MM.1S (cell line): ENCODE measurements around the gene PRUNE2.

Source experiments
- DNase-seq: peaks from one replicate; pipeline ENCODE4 v3.0.0-alpha.2; 2015
- H2AFZ ChIP-seq: fragments of 300-600 bp; sonication (generic); 2 replicates; pipeline ENCODE4 v1.6.0; 2016; ENCODE audit warnings: antibody characterized with exemption, low read length
- H3F3A ChIP-seq: fragments of 300-600 bp; sonication (generic); 2 replicates; pipeline ENCODE4 v1.6.1; 2016; ENCODE audit warnings: mild to moderate bottlenecking, antibody characterized with exemption, low read length, moderate library complexity, mixed read lengths; ENCODE audit not compliant: insufficient read depth
- H3K27ac ChIP-seq: fragments of 300-600 bp; sonication (generic); 2 replicates; pipeline ENCODE4 v1.5.1; 2016; ENCODE audit warnings: mild to moderate bottlenecking, low read length
- H3K27me3 ChIP-seq: fragments of 300-600 bp; sonication (generic); replicated peaks from 2 replicates; pipeline ENCODE4 v1.6.0; 2016; ENCODE audit warnings: low read length; ENCODE audit not compliant: insufficient read depth
- H3K36me3 ChIP-seq: fragments of 300-600 bp; sonication (generic); replicated peaks from 2 replicates; pipeline ENCODE4 v1.6.1; 2016; ENCODE audit warnings: mild to moderate bottlenecking, low read length, mixed read lengths; ENCODE audit not compliant: insufficient read depth
- H3K4me1 ChIP-seq: fragments of 300-600 bp; sonication (generic); 2 replicates; pipeline ENCODE4 v1.6.1; 2016; ENCODE audit warnings: low read length, mixed read lengths
- H3K4me2 ChIP-seq: fragments of 300-600 bp; sonication (generic); 2 replicates; pipeline ENCODE4 v1.6.0; 2016; ENCODE audit warnings: low read depth, low read length
- H3K4me3 ChIP-seq: fragments of 300-600 bp; sonication (generic); 2 replicates; pipeline ENCODE4 v1.5.1; 2016; ENCODE audit warnings: low read length, mixed read lengths
- H3K79me2 ChIP-seq: fragments of 300-600 bp; sonication (generic); 2 replicates; pipeline ENCODE4 v1.6.1; 2016; ENCODE audit warnings: mixed run types, low read length, mixed read lengths
- H3K9ac ChIP-seq: fragments of 300-600 bp; sonication (generic); 2 replicates; pipeline ENCODE4 v1.6.1; 2016; ENCODE audit warnings: low read length, mixed read lengths
- H3K9me2 ChIP-seq: fragments of 300-600 bp; sonication (generic); replicated peaks from 2 replicates; pipeline ENCODE4 v1.6.1; 2016; ENCODE audit warnings: mild to moderate bottlenecking, low read length, mixed read lengths; ENCODE audit not compliant: insufficient read depth
- H3K9me3 ChIP-seq: fragments of 300-600 bp; sonication (generic); replicated peaks from 2 replicates; pipeline ENCODE4 v1.6.1; 2016; ENCODE audit warnings: mild to moderate bottlenecking, low read length, mixed read lengths; ENCODE audit not compliant: insufficient read depth
- H4K20me1 ChIP-seq: fragments of 300-600 bp; sonication (generic); 2 replicates; pipeline ENCODE4 v1.6.1; 2016; ENCODE audit warnings: mild to moderate bottlenecking, low read length, moderate library complexity, mixed read lengths; ENCODE audit not compliant: insufficient read depth
- CTCF ChIP-seq: fragments of 300-600 bp; sonication (generic); IDR thresholded peaks from 2 replicates; pipeline ENCODE4 v1.5.1; 2016; ENCODE audit warnings: antibody characterized with exemption, low read length, mixed read lengths
- EZH2 ChIP-seq: fragments of 300-600 bp; sonication (generic); optimal IDR thresholded peaks from 2 replicates; pipeline ENCODE3; 2017; ENCODE audit warnings: low read depth, mild to moderate bottlenecking, antibody characterized with exemption, low read length, mixed read lengths
- EZH2phosphoT487 ChIP-seq: fragments of 300-600 bp; sonication (generic); IDR thresholded peaks from 2 replicates; pipeline ENCODE4 v1.6.1; 2018; ENCODE audit warnings: antibody characterized with exemption, low read length

PRUNE2 gene

GRCh38 chr9:76697554-76697953 is 208.4 kb downstream of the PRUNE2 start:
- Histone ChIP-seq H3F3A (no peaks in the 10 kb centered on the region), H3K9me3 (no peaks in the 10 kb centered on the region), H3K27me3 (no peaks in the 10 kb centered on the region), H3K36me3 (no peaks in the 10 kb centered on the region), H3K27ac (no peak overlapping the region), H3K4me2 (no peak overlapping the region), H3K9me2 (no peaks in the 10 kb centered on the region), H2AFZ (no peak overlapping the region), H3K9ac (no peak overlapping the region), H3K79me2 (no peaks in the 10 kb centered on the region), H4K20me1 (no peaks in the 10 kb centered on the region), H3K4me1 (no peaks in the 10 kb centered on the region), H3K4me3 (no peak overlapping the region)
- TF ChIP-seq CTCF = no peak
- no peak for TF ChIP-seq EZH2
- no peak for TF ChIP-seq EZH2phosphoT487
- DNase-seq = no peak

GRCh38 chr9:76697081-76697480 is 208.8 kb downstream of the PRUNE2 start:
- H2AFZ ChIP-seq = no peak overlapping the region
- H3K4me3 ChIP-seq = no peak overlapping the region
- no peaks in the 10 kb centered on the region for H3K27me3 ChIP-seq
- H3K4me1 ChIP-seq = no peaks in the 10 kb centered on the region
- no peaks in the 10 kb centered on the region for H3K9me2 ChIP-seq
- no peaks in the 10 kb centered on the region for H3K79me2 ChIP-seq
- H3K27ac ChIP-seq = no peak overlapping the region
- no peak for TF ChIP-seq EZH2
- no peak for TF ChIP-seq EZH2phosphoT487
- TF ChIP-seq CTCF = no peak
- H3K4me2 ChIP-seq = no peak overlapping the region
- no peaks in the 10 kb centered on the region for H3F3A ChIP-seq
- no peak overlapping the region for H3K9ac ChIP-seq
- DNase-seq = no peak
- no peaks in the 10 kb centered on the region for H4K20me1 ChIP-seq
- H3K9me3 ChIP-seq = no peaks in the 10 kb centered on the region
- H3K36me3 ChIP-seq = no peaks in the 10 kb centered on the region

- Histone ChIP-seq H3K4me3 (no peak overlapping the region), H3K4me2 (no peak overlapping the region), H3K4me1 (no peaks in the 10 kb centered on the region), H3K9me3 (no peaks in the 10 kb centered on the region), H3F3A (no peaks in the 10 kb centered on the region), H3K9me2 (no peaks in the 10 kb centered on the region), H3K27me3 (no peaks in the 10 kb centered on the region), H2AFZ (no peak overlapping the region), H3K36me3 (no peaks in the 10 kb centered on the region), H3K9ac (no peak overlapping the region), H4K20me1 (no peaks in the 10 kb centered on the region), H3K27ac (no peak overlapping the region), H3K79me2 (no peaks in the 10 kb centered on the region)
- TF ChIP-seq EZH2 = no peak
- TF ChIP-seq EZH2phosphoT487 = no peak
- TF ChIP-seq CTCF = no peak
- no peak for DNase-seq
Observed at GRCh38 chr9:76693912-76694311, 212.0 kb downstream of the PRUNE2 start.
